ENCODE measurements around the gene SYNPO2. TPM values are rescaled to one million over a fixed set of nuclear protein-coding genes. Genes with fewer than 3 reads are reported as not detected.
A peak's percentile ranks its signal among the peaks of the same experiment; 100 is the strongest.

Gene SYNPO2
- total RNA-seq, 8 experiments from 2014 or later: 0.17 to 21.4 (median 8.9) TPM

DNA sequence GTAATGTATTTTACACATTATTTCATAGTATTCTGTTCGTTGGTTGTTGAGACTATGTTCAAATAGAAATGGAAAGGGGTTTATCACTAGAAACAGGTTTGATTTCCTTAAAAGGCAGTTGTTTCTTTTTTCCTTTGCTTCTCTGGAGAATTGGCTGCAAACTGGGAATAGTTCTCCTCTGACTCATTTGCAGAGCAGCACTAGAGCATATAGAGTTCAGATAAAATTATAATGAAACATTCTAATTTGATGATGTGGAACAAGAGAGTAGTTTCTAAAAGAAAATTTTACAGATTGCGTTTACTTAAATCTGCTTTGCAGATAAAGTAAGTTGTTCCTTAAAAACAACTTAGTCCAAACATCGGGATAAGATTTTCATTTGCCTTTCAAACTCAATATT lies 29.7 kb downstream of the SYNPO2 start:
- H3K27ac ChIP-seq: no peak overlapping the region
- H3K4me3 ChIP-seq: no peak overlapping the region
- WGBS, 10 experiments: 0 to 88% (median 48%) methylated on average over 2 to 3 of the region's 3 CpGs
- in situ Hi-C loops (cut with MboI; ENCODE audit: low pct_unique_long_range_greater_than_20kb in 2 of 9, low sequenced_read_pairs in 9 of 9, unreplicated experiment in 9 of 9): no loop called here
- H3K4me1 ChIP-seq (replicated peaks in 1 of 2): no peaks in the 10 kb centered on the region
- ATAC-seq (replicated peaks in 6 of 8): peak in 4 of 8 experiments; percentile 22 to 74 (median 65)

DNA sequence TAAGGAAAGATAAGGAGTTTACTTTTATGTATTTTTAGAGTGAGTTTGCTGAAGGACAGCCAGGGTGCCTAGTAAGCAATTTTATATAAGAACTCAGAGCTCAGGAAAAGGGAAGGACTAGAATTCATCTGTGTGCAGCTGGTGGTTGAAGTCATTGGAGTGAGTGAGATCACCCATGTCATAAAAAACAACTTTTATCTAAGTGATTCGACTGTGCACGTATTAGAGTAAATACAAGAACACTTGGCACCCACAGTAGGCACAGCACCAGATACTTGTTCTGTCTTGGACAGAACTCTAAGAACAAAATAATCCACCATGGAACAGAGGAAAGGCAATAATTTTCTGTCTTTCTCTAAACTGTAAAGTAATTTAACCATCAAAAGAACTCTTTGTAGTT lies 31.6 kb downstream of the SYNPO2 start:
- H3K4me1 ChIP-seq (replicated peaks in 1 of 2): no peaks in the 10 kb centered on the region
- ATAC-seq (replicated peaks in 6 of 8): peak in 1 of 8 experiments; percentile 9
- H3K4me3 ChIP-seq: no peak overlapping the region
- 15 to 100% (median 85%) methylated on average over 1 to 2 of the region's 2 CpGs; no CpG with 5 or more reads in 2 of the 10 experiments for WGBS, 10 experiments
- H3K27ac ChIP-seq: no peak overlapping the region
- in situ Hi-C loops (cut with MboI; ENCODE audit: low pct_unique_long_range_greater_than_20kb in 2 of 9, low sequenced_read_pairs in 9 of 9, unreplicated experiment in 9 of 9): no loop called here

DNA sequence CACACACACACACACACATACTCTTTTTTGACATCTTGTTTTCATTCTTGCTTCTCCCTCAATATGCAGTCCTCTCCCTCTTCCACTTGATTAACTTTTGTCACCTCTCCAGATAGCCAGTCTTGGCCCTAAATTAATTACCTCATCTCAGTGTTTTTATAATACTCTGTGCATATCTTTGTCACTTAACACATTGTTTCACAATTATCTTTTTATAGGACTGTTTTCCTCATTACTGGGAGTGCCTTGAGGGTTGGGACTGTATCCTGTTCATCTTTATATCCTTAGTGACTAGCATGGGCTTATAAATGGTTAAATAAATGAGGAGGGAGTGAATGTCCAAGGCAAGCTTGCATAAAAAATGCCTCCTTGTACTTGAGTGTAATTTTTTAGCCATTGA lies 33.1 kb downstream of the SYNPO2 start:
- ATAC-seq (replicated peaks in 6 of 8): peak in 3 of 8 experiments; percentile 34 to 75 (median 71)
- Histone ChIP-seq H3K4me1 (replicated peaks in 1 of 2) (no peaks in the 10 kb centered on the region), H3K4me3 (no peak overlapping the region), H3K27ac (no peak overlapping the region)
- in situ Hi-C loops (cut with MboI; ENCODE audit: low pct_unique_long_range_greater_than_20kb in 2 of 9, low sequenced_read_pairs in 9 of 9, unreplicated experiment in 9 of 9): no loop called here

DNA sequence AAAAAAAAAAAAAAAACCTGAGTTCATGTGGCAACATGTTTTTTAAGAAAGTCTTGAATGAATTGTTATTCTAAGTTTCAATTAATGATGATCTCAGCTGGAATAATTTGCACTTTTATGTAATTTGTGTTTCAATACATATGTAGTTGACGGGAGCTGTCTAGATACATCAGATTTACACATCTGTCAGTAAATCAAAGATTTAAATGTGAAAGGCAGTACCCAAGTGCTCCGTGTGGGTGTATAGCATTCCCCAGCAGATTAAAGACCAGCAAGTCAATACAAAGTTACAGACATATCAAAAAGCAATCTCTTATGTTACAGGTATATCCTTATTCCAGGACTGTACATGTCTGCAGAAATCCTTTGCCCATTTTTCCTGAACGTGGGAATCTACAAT lies 35.2 kb downstream of the SYNPO2 start:
- 33 to 61% (median 40%) methylated on average over 1 to 3 of the region's 3 CpGs; no CpG with 5 or more reads in 3 of the 10 experiments for WGBS, 10 experiments
- H3K27ac ChIP-seq: no peak overlapping the region
- H3K4me3 ChIP-seq: no peak overlapping the region
- H3K4me1 ChIP-seq (replicated peaks in 1 of 2): no peaks in the 10 kb centered on the region
- in situ Hi-C loops (cut with MboI; ENCODE audit: low pct_unique_long_range_greater_than_20kb in 2 of 9, low sequenced_read_pairs in 9 of 9, unreplicated experiment in 9 of 9): no loop called here
- ATAC-seq (replicated peaks in 6 of 8): no peak

DNA sequence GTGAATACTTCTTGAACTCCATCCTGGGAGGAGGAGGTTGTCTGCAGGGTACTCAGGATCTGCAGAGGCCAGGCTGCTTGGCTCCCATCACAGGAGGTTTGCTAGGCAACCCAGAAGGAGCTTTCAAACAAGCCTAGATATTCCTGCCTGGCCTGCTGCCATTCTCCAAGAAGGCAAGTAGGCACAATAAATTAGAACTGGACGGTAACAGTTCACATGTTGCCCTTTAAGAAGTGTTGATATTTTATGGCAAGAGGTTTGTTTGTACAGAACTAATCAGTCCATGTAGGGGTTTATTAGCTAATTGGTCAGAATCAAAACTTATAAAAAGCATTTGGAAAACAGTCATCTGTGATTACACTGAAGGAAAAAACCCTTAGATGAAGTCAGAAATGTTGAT lies 39.3 kb downstream of the SYNPO2 start:
- in situ Hi-C loops (cut with MboI; ENCODE audit: low pct_unique_long_range_greater_than_20kb in 2 of 9, low sequenced_read_pairs in 9 of 9, unreplicated experiment in 9 of 9): no loop called here
- Histone ChIP-seq H3K4me3 (no peak overlapping the region), H3K4me1 (replicated peaks in 1 of 2) (no peaks in the 10 kb centered on the region), H3K27ac (no peak overlapping the region)
- 20 to 100% (median 60%) methylated on average over 1 of the region's 1 CpG; no CpG with 5 or more reads in 6 of the 10 experiments for WGBS, 10 experiments
- peak in 5 of 8 experiments; percentile 24 to 98 (median 69) for ATAC-seq (replicated peaks in 6 of 8)

DNA sequence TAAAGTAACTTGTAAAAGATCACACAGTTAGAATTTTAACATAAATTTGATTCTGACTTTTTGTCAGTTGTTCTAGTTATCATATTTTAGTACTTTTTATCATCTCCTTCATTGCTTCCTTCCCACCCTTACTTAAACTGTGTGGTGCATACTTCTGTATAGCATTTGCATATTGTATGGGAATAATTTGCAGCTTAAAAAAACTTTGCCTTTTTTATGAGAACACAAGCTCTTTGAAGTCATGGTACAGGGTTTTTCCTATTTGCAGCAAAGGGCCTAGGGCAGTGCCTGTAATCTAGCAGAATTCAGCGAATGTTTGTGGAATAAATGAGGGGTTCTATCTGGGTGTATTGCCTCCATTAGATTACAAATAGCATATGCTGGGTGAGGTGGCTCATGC lies 41.6 kb downstream of the SYNPO2 start:
- Histone ChIP-seq H3K4me3 (no peak overlapping the region), H3K4me1 (replicated peaks in 1 of 2) (no peaks in the 10 kb centered on the region), H3K27ac (no peak overlapping the region)
- in situ Hi-C loops (cut with MboI; ENCODE audit: low pct_unique_long_range_greater_than_20kb in 2 of 9, low sequenced_read_pairs in 9 of 9, unreplicated experiment in 9 of 9): no loop called here
- 0 to 60% (median 0%) methylated on average over 1 of the region's 1 CpG; no CpG with 5 or more reads in 3 of the 10 experiments for WGBS, 10 experiments
- peak in 3 of 8 experiments; percentile 59 to 79 (median 68) for ATAC-seq (replicated peaks in 6 of 8)

DNA sequence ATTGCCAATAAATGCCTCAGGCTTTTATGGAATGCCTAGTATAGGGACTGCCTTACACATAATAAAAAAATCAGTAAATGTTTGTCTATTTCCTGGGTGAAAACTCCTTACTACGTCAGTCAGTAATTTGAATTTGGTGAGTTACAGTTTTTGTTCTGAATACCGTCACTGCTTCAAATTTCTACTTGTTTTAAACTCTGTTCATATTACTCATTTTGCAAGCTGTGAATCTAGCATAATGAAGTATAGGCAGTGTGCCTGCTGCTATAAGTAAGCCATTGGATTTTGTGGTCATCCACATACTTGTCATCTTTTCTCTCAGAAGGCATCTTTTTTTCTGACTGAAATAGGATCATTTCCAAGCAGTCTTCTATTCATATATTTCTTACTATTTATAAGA lies 43.1 kb downstream of the SYNPO2 start:
- 61 to 100% (median 94%) methylated on average over 1 to 2 of the region's 2 CpGs for WGBS, 10 experiments
- H3K4me1 ChIP-seq (replicated peaks in 1 of 2): no peaks in the 10 kb centered on the region
- no peak overlapping the region for H3K4me3 ChIP-seq
- peak in 1 of 8 experiments; percentile 8 for ATAC-seq (replicated peaks in 6 of 8)
- in situ Hi-C loops (cut with MboI; ENCODE audit: low pct_unique_long_range_greater_than_20kb in 2 of 9, low sequenced_read_pairs in 9 of 9, unreplicated experiment in 9 of 9): no loop called here
- H3K27ac ChIP-seq: no peak overlapping the region

DNA sequence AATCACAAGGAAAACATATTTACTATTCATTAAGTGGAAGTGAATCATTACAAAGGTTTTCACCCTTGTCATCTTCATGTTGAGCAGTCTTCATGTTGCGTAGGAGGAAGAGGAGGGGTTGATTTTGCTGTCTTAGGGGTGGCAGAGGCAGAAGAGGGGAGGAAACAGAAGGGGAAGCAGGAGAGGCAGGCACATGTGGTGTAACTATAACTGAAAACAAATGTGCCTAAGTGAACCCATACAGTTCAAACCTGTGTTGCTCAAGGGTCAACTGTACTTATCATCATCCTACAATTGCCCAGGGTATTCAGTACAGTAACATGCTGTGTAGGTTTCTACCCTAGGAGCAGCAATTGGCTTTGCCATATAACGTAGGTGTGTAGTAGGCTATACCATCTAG lies 47.2 kb downstream of the SYNPO2 start:
- no peak overlapping the region for H3K27ac ChIP-seq
- no peak overlapping the region for H3K4me3 ChIP-seq
- 58 to 100% (median 97%) methylated on average over 1 to 2 of the region's 2 CpGs; no CpG with 5 or more reads in 2 of the 10 experiments for WGBS, 10 experiments
- ATAC-seq (replicated peaks in 6 of 8): no peak
- in situ Hi-C loops (cut with MboI; ENCODE audit: low pct_unique_long_range_greater_than_20kb in 2 of 9, low sequenced_read_pairs in 9 of 9, unreplicated experiment in 9 of 9): no loop called here
- no peaks in the 10 kb centered on the region for H3K4me1 ChIP-seq (replicated peaks in 1 of 2)

DNA sequence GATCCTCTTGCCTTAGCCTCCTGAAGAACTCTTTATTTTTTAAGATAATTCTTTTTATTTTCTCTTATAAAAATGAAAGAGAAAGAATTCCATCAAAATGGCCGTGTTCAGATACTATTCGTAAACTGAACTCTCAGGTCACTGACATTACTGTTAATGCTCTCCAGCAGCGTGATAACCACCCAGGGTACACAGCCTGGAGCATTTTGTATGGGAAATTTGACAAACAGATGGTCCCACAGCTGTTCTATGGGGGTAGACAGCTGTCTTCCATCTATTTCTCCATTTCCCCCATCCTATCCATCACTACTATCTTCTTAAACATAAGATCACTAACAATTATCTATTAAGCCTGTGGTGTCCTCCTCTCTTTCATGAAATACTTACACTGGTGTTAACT lies 47.8 kb downstream of the SYNPO2 start:
- H3K27ac ChIP-seq: no peak overlapping the region
- no peak for ATAC-seq (replicated peaks in 6 of 8)
- H3K4me3 ChIP-seq: no peak overlapping the region
- in situ Hi-C loops (cut with MboI; ENCODE audit: low pct_unique_long_range_greater_than_20kb in 2 of 9, low sequenced_read_pairs in 9 of 9, unreplicated experiment in 9 of 9): no loop called here
- no peaks in the 10 kb centered on the region for H3K4me1 ChIP-seq (replicated peaks in 1 of 2)
- 67 to 100% (median 89%) methylated on average over 2 to 3 of the region's 3 CpGs; no CpG with 5 or more reads in 1 of the 10 experiments for WGBS, 10 experiments

DNA sequence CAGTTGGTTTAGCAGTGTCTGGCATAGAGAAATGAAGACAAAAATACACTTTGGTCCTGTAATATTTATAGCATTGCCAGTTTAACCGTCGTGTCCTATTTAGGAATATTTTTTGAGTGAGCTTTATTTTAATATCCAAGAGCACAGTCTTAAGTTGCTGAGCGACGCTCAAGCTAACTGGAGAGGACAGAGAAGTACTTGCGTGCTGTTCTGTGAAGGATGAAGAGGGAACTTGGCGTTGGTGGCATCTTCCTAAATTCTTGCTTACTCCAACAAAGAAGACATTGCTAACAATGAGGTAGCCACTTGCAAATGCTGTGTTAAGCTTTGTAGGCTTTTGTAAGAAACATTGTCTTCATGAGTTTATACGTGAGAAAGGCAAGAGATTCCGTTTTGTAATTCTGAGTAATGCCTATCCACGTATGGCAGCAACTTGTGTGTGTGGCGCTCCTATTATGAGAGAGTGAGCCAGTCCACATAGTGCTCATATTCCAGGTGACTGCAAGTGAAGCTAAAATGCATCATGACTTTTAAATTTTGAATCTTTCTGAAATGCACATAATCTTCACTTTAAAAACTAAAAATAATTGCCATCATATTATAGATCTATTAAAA lies 50.6 kb downstream of the SYNPO2 start:
- in situ Hi-C loops (cut with MboI; ENCODE audit: low pct_unique_long_range_greater_than_20kb in 2 of 9, low sequenced_read_pairs in 9 of 9, unreplicated experiment in 9 of 9): no loop called here
- no peak overlapping the region for H3K27ac ChIP-seq
- peak in 2 of 8 experiments; percentile 39 to 54 for ATAC-seq (replicated peaks in 6 of 8)
- H3K4me3 ChIP-seq: no peak overlapping the region
- H3K4me1 ChIP-seq (replicated peaks in 1 of 2): no peaks in the 10 kb centered on the region
- 52 to 90% (median 82%) methylated on average over 2 to 9 of the region's 10 CpGs; no CpG with 5 or more reads in 2 of the 10 experiments for WGBS, 10 experiments

DNA sequence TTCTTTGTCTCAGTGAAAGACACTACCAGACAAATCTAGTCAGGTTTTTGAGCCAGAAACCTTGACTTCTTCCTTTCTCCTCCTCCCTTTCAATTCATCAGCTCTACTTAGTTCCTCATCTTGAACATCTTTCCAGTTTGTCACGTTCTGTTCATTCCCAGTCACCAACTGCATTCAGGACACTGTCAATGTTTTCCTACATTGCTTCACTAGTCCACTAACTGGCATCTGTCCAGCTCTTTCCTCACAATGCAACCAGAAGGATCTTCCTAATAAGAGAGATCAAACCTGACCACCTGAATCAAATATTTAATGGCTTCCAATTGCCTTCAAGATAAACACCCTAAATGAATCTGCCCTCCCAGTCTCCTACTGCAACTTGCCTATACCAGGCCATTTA lies 52.5 kb downstream of the SYNPO2 start:
- Histone ChIP-seq H3K4me1 (replicated peaks in 1 of 2) (no peaks in the 10 kb centered on the region), H3K27ac (no peak overlapping the region), H3K4me3 (no peak overlapping the region)
- in situ Hi-C loops (cut with MboI; ENCODE audit: low pct_unique_long_range_greater_than_20kb in 2 of 9, low sequenced_read_pairs in 9 of 9, unreplicated experiment in 9 of 9): no loop called here
- 14 to 100% (median 91%) methylated on average over 1 of the region's 1 CpG; no CpG with 5 or more reads in 2 of the 10 experiments for WGBS, 10 experiments
- peak in 1 of 8 experiments; percentile 14 for ATAC-seq (replicated peaks in 6 of 8)

DNA sequence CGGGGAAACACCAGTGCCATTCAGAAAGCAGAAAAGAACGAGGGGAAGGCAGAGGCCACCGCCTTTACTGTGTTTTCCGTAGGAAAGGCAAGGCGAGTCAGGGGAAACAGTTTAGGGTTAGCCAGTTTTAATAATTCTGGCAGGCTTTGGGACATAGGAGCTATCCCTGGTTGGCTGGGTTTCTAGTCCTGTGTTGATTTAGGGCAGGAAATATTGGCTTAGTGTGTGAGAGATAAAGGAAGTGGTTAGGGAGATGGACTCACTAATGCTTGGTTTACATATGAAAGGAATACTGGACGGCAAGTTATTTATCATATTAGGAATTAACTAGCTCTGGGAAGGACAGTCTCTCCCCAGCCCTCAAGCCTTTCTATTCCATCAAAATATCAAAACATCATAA lies 53.1 kb downstream of the SYNPO2 start:
- peak in 1 of 8 experiments; percentile 38 for ATAC-seq (replicated peaks in 6 of 8)
- H3K4me1 ChIP-seq (replicated peaks in 1 of 2): no peaks in the 10 kb centered on the region
- no peak overlapping the region for H3K4me3 ChIP-seq
- no peak overlapping the region for H3K27ac ChIP-seq
- WGBS, 10 experiments: 0 to 80% (median 71%) methylated on average over 1 to 6 of the region's 6 CpGs; no CpG with 5 or more reads in 1 of the 10 experiments
- in situ Hi-C loops (cut with MboI; ENCODE audit: low pct_unique_long_range_greater_than_20kb in 2 of 9, low sequenced_read_pairs in 9 of 9, unreplicated experiment in 9 of 9): no loop called here

DNA sequence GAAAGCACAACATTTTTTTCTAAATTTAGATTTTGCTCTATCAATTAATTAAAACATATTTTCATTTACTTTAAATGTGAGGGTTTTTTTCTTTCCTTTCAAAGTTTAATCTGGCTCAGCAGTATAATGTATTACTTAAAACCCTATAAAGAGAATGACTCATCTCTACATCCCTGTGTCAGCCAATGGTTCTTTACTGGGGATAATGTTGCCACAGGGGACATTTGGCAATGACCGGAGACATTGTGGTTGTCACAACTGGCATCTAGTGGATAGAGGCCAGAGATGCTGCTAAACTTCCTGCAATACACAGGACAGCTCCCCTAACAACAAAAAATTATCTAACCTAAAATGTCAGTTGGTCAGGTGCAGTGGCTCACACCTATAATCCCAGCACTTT lies 53.8 kb downstream of the SYNPO2 start:
- WGBS, 10 experiments: 86 to 100% (median 100%) methylated on average over 1 of the region's 1 CpG; no CpG with 5 or more reads in 7 of the 10 experiments
- no peak overlapping the region for H3K4me3 ChIP-seq
- in situ Hi-C loops (cut with MboI; ENCODE audit: low pct_unique_long_range_greater_than_20kb in 2 of 9, low sequenced_read_pairs in 9 of 9, unreplicated experiment in 9 of 9): no loop called here
- no peaks in the 10 kb centered on the region for H3K4me1 ChIP-seq (replicated peaks in 1 of 2)
- no peak for ATAC-seq (replicated peaks in 6 of 8)
- H3K27ac ChIP-seq: no peak overlapping the region

DNA sequence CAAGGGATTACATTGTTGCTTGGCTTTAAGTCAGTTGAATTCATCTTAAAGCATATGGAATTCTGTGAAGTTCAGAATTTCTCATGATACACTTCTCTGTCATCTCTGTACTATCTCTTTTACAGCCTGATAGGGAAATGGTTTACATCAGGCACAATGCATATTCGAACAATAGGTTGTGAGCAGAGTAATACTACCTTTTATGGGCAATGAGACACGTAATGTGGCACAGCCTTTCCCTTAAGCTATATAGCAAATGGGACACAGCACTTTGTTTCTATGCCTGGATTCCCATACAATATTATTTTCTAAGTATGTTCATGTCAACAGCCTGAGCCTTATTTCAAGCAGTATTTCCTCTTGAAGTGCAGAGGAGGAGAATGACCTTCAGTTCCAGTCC lies 58.4 kb downstream of the SYNPO2 start:
- H3K4me1 ChIP-seq (replicated peaks in 1 of 2): no peaks in the 10 kb centered on the region
- in situ Hi-C loops (cut with MboI; ENCODE audit: low pct_unique_long_range_greater_than_20kb in 2 of 9, low sequenced_read_pairs in 9 of 9, unreplicated experiment in 9 of 9): no loop called here
- no peak overlapping the region for H3K4me3 ChIP-seq
- 0 to 94% (median 43%) methylated on average over 1 to 2 of the region's 2 CpGs; no CpG with 5 or more reads in 2 of the 10 experiments for WGBS, 10 experiments
- no peak overlapping the region for H3K27ac ChIP-seq
- ATAC-seq (replicated peaks in 6 of 8): peak in 3 of 8 experiments; percentile 65 to 94 (median 89)

Data from motor neuron (in vitro differentiated cells).